GM12878 (cell line): ENCODE data around the gene TRMT44.

Source experiments
- ASH2L ChIP-seq: fragments of 300-600, 200-600 bp; sonication (generic); IDR thresholded peaks from 2 replicates; pipeline ENCODE4 v1.6.1; 2017; ENCODE audit warnings: low read depth, mild to moderate bottlenecking, borderline replicate concordance
- EP300 ChIP-seq, 2 experiments: fragments of 150-350 bp in 1 of 2; IDR thresholded peaks; 2 replicates each; pipeline ENCODE4 v1.6.1; 2011 to 2012; ENCODE audit warnings: low read depth in 2 of 2, low read length in 2 of 2, borderline replicate concordance in 1 of 2, improper control_type of control experiment in 1 of 2, inconsistent platforms in 1 of 2; ENCODE audit not compliant: control insufficient read depth in 1 of 2
- POLR2A ChIP-seq: IDR thresholded peaks from 2 replicates; pipeline ENCODE4 v1.6.1; 2011; ENCODE audit warnings: low read depth, mild to moderate bottlenecking, low read length
- TCF12 ChIP-seq: IDR thresholded peaks from 2 replicates; pipeline ENCODE4 v1.6.1; 2011; ENCODE audit warnings: low read depth, mild to moderate bottlenecking, low read length
- ZNF217 ChIP-seq: fragments of 450-650 bp; IDR thresholded peaks from 2 replicates; pipeline ENCODE4 v1.6.1; 2017; ENCODE audit warnings: antibody characterized with exemption, mild to moderate bottlenecking
- ZSCAN29 ChIP-seq: fragments of 450-650 bp; IDR thresholded peaks from 2 replicates; pipeline ENCODE4 v1.6.1; 2017; ENCODE audit warnings: mild to moderate bottlenecking, moderate library complexity
- TF ChIP-seq, protein P1 (sequence below): IDR thresholded peaks from 2 replicates; pipeline ENCODE4 v1.6.1; 2012; ENCODE audit warnings: mild to moderate bottlenecking, low read depth, low read length

DNA sequence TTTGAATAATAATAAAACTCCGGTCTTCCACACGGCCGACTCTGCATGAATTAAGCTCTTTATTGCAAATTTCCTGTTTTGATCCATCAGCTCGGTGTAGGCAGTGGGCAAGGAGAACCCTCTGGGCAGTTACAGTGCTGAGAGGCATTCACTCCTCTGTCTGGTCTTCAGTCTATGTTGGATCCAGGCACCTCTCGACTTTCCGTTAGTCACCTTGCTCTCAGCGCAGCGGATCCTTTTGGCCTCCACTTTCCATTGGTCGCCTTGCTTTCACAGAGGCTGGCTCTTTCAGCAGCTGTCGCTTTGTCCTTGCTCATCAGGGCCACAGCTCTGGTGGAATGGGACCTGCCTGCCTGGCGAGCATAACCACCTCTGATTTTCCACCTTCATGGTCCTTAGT lies 52.9 kb downstream of the TRMT44 start:
- TF ChIP-seq EP300 (IDR thresholded peaks at IDR 0.05; ENCODE audit: borderline replicate concordance in 1 of 2, control insufficient read depth in 1 of 2, low read depth in 2 of 2, low read length in 2 of 2), result no peak
- TF ChIP-seq ZNF217, result no peak
- TF ChIP-seq, protein P1, sequence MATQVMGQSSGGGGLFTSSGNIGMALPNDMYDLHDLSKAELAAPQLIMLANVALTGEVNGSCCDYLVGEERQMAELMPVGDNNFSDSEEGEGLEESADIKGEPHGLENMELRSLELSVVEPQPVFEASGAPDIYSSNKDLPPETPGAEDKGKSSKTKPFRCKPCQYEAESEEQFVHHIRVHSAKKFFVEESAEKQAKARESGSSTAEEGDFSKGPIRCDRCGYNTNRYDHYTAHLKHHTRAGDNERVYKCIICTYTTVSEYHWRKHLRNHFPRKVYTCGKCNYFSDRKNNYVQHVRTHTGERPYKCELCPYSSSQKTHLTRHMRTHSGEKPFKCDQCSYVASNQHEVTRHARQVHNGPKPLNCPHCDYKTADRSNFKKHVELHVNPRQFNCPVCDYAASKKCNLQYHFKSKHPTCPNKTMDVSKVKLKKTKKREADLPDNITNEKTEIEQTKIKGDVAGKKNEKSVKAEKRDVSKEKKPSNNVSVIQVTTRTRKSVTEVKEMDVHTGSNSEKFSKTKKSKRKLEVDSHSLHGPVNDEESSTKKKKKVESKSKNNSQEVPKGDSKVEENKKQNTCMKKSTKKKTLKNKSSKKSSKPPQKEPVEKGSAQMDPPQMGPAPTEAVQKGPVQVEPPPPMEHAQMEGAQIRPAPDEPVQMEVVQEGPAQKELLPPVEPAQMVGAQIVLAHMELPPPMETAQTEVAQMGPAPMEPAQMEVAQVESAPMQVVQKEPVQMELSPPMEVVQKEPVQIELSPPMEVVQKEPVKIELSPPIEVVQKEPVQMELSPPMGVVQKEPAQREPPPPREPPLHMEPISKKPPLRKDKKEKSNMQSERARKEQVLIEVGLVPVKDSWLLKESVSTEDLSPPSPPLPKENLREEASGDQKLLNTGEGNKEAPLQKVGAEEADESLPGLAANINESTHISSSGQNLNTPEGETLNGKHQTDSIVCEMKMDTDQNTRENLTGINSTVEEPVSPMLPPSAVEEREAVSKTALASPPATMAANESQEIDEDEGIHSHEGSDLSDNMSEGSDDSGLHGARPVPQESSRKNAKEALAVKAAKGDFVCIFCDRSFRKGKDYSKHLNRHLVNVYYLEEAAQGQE, result no peak
- TF ChIP-seq ZSCAN29, result no peak
- TF ChIP-seq ASH2L, result no peak
- no peak for TF ChIP-seq TCF12
- TF ChIP-seq POLR2A, result no peak
